GM21381 (cell line): ENCODE results near the gene LRP1B.

Experiments
- ATAC-seq: cut with Tn5 transposase; IDR thresholded peaks from one replicate; pipeline ENCODE4 v1.9.1; 2021; ENCODE audit warnings: mild to moderate bottlenecking, moderate library complexity; ENCODE audit not compliant: unreplicated experiment

The LRP1B gene

DNA sequence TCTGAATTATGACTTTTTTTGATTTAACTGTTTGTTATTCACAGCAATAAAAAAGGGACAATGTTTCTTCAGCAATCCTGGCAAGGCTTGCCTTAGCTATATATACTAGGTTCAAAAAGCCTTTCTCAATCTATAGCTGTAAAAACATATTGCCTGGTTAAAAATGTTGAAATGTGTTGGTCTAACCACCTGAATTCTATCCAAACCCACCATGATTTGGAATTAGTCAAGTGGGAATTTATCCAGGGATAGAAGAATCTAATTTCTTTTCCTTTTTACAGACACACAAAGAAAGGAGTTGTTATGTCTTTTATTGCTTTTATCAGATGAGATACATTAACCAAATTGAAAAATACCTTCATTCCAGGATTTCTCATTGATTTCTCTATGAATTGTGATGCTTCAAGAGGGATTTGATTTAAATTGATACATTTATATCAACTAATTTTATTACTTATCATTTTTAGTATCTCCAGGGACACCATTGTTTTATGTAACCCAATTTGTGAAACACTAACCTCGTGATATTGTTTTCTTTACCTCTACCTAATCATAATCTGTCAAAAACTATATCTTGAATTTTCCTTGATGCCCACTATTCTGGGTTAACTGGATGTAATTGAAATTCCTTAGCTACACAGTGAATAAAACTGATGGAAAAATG is 88.1 kb downstream of the LRP1B start:
- ATAC-seq = no peak

GRCh38 chr2:142041996-142042395 is 88.8 kb downstream of the LRP1B start:
- no peak for ATAC-seq

GRCh38 chr2:142041105-142041504 is 89.7 kb downstream of the LRP1B start:
- no peak for ATAC-seq

- no peak for ATAC-seq
Measured at GRCh38 chr2:142040556-142040955, 90.3 kb downstream of the LRP1B start.

DNA sequence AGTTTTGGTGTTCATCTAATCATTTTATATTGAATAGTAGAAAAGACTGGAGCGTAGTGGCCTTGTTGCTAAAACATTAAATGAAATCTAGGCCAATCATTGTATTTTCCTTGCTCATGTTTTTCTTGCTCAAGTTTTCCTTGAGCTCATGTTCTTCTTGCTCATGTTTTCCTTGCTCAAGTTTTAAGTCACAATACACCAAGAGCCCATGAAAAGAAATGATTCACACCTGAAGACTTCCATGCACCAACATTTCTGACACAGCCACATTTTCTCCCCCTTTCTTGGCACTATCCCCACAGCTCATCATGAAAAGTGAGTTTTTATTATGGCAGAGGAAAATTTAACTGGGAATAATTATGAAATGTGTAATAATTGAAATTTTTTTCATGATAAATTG is 92.0 kb downstream of the LRP1B start:
- ATAC-seq = no peak

DNA sequence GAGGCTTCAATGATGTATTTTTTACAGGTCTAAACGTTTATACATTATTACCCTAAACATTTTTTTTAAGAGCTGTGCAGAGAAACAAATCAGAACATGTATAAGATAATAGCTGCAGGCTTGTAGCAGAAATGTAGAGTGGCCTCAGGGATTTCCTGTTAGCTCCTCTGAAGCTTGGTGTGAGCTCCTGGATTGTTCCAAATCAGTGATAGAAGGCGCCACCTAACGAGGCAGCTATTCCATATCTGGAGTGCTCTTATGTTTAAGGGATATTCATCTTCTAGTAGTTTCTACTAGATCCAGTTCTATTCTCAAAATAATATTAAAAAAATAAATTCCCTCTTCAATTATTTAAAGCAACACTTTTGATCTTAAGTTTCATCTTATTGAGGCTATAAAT is 93.1 kb downstream of the LRP1B start:
- ATAC-seq = no peak

- ATAC-seq = no peak
Measured at GRCh38 chr2:142037066-142037465, 93.8 kb downstream of the LRP1B start.

GRCh38 chr2:142033393-142033792 is 97.4 kb downstream of the LRP1B start:
- no peak for ATAC-seq

GRCh38 chr2:142031656-142032055 is 99.2 kb downstream of the LRP1B start:
- no peak for ATAC-seq

DNA sequence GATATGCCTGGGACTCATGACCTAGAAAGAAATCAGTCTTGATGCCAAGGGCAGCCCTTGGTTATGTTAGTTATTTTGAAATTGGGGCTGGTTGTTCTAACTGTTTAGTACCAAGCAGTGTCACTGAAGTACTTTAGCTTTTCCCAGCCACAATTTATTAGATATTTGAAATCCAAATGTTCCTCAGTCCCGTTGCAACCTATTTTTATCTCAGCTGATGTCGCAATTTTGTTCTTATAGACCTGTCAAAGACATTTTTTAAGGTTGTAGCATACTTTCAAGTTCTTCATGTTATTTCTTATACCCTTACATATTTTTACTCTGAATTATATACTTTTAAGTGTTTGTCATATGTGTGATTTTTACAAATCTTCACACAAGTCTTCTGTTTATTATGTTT is 100.1 kb downstream of the LRP1B start:
- ATAC-seq = no peak

DNA sequence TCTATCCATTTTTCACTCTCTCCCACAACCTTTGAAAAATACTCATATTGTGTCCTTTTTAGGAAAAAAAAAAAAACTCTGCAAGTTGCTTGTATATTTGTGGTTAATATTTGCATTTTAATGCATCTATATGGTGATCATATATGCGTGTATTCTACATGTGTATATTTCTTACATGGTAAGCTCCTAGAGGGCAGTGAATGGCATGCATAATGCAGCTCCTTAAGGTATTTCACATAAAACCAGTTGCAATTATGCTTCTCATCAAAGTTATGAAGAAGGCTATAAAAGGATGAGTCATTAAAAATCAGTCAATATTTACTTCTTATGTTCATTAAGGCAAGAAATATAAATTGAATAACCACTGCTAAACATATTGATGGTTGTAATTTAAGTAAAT is 100.8 kb downstream of the LRP1B start:
- no peak for ATAC-seq

GRCh38 chr2:142025394-142025793 is 105.4 kb downstream of the LRP1B start:
- no peak for ATAC-seq

DNA sequence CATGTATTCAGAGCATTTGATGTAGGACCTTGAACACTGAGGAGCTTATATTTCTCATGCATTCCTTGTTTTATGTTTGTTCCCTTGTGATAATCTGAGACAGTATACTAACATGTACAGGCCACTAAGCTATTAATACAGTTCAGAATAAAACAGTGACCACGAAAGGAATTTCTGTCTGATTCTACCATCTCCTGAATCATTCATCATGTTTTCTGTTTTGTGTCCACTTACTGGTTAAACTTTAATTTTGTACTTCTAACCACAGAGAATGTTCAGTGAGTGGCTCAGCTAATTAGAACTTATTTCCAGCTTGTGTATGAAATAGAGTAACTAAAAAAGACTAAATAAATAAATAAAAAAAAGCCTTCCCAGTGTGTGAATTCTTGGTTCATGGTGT is 110.4 kb downstream of the LRP1B start:
- ATAC-seq = no peak

- ATAC-seq = no peak
Measured at GRCh38 chr2:142014536-142014935, 116.3 kb downstream of the LRP1B start.

GRCh38 chr2:142012797-142013196 is 118.0 kb downstream of the LRP1B start:
- no peak for ATAC-seq

DNA sequence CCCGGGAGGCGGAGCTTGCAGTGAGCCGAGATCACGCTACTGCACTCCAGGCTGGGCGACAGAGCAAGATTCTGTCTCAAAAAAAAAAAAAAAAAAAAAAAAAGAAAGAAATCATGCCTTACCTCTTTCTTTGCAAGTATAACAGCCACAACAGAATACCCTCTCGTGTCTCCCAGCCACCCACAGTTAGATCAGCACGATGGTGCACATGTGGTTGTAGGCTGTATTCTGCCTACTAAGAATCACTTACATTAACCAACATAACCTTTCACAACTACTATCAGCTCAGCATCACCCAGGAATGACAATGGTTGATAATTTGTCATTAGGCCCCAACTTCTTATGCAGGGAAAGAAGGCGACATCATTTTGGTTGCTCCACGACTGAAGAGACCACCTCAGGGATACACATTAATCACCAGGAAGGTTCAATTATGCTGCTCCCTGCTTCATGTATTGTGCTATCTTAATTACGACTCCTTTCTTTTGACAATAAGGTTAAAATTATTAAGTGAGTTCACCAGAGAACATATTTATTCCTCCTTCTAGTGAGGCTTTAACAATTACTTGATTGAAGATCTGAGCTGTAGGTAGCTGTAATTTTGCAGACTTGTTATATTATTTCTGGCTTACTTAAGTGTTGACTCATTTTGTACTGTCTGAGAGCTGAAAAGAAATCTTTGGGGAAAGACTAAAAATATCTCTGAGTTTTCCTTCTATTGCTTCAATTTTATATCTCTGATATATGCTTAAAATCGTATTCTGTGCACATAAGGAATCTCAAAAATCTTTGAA is 120.1 kb downstream of the LRP1B start:
- no peak for ATAC-seq

GRCh38 chr2:142008135-142008744 is 122.6 kb downstream of the LRP1B start:
- no peak for ATAC-seq

- ATAC-seq = no peak
Measured at GRCh38 chr2:141994066-141994465, 136.8 kb downstream of the LRP1B start.

GRCh38 chr2:141992695-141993094 is 138.1 kb downstream of the LRP1B start:
- no peak for ATAC-seq

GRCh38 chr2:141968433-141968832 is 162.4 kb downstream of the LRP1B start:
- no peak for ATAC-seq

- ATAC-seq = no peak
Measured at GRCh38 chr2:141967980-141968379, 162.8 kb downstream of the LRP1B start.

GRCh38 chr2:141967503-141967902 is 163.3 kb downstream of the LRP1B start:
- ATAC-seq = no peak
